Esophagus muscularis mucosa (tissue), 4 donors: ENCODE results near the gene MUC5B. TPM values are rescaled to one million over a fixed set of nuclear protein-coding genes. Genes with fewer than 3 reads are reported as not detected.

ENCODE experiments used
- DNase-seq: peaks from one replicate; pipeline ENCODE4 v3.0.0-alpha.2; 2017; ENCODE audit errors: extremely low spot score
- H3K27ac ChIP-seq, 4 donors: fragments of 200-600 bp; sonication (generic); replicated peaks in 1 of 4; 1 replicate in 3 of 4; 2 replicates in 1 of 4; pipeline ENCODE4 v1.5.1; 2016 to 2019; ENCODE audit warnings: mild to moderate bottlenecking in 1 of 4
- H3K27me3 ChIP-seq, 4 donors: fragments of 200-600 bp; sonication (generic); one replicate each; pipeline versions ENCODE4 v1.5.1 to v1.6.0; 2016 to 2019
- H3K36me3 ChIP-seq, 4 donors: fragments of 200-600 bp; sonication (generic); one replicate each; pipeline ENCODE4 v1.5.1; 2016 to 2019
- H3K4me1 ChIP-seq, 4 donors: fragments of 200-600 bp; sonication (generic); one replicate each; pipeline ENCODE4 v1.5.1; 2016 to 2019
- H3K4me3 ChIP-seq, 4 donors: fragments of 200-600 bp; sonication (generic); 1 replicate in 2 of 4; 2 replicates in 2 of 4; pipeline ENCODE4 v1.5.1; 2016 to 2019; ENCODE audit warnings: mild to moderate bottlenecking in 4 of 4, moderate library complexity in 1 of 4
- H3K9me3 ChIP-seq, 4 donors: fragments of 200-600 bp; sonication (generic); 1 replicate in 3 of 4; 2 replicates in 1 of 4; pipeline ENCODE4 v1.5.1; 2016 to 2019
- EP300 ChIP-seq: sonication (generic); formaldehyde crosslinking; IDR thresholded peaks from one replicate; pipeline ENCODE4 v1.6.1; 2017; ENCODE audit warnings: antibody characterized with exemption
- POLR2A ChIP-seq: fragments of 450-650 bp; IDR thresholded peaks from one replicate; pipeline ENCODE4 v1.6.1; 2017; ENCODE audit warnings: antibody characterized with exemption, moderate library complexity, mild to moderate bottlenecking, low read depth
- POLR2AphosphoS5 ChIP-seq, 2 donors: sonication (generic); formaldehyde crosslinking; IDR thresholded peaks; one replicate each; pipeline ENCODE4 v1.6.1; 2017; ENCODE audit warnings: antibody characterized with exemption in 2 of 2
- WGBS: methylation state at CpG from one replicate; pipeline ENCODE4 v1.1.5; 2018; 5-methylcytosine and 5-hydroxymethylcytosine counted together
- intact Hi-C: fragments of 100-400 bp; cut with DNase I; formaldehyde crosslinking; loops from one replicate; pipeline ENCODE4 v1.15.1; 2023
- total RNA-seq, 4 donors: library from RNA; depleted of rRNA; stranded (reverse); fragments of >200 nt; gene quantifications; one replicate each; pipeline versions ENCODE4 v1.1.0 to v1.2.1, GENCODE V29; 2016
- TF ChIP-seq, protein P1 (sequence below), 3 experiments: fragments of 200-600 bp in 2 of 3; fragments of 450-650 bp in 1 of 3; sonication (generic) in 2 of 3; IDR thresholded peaks; one replicate each; pipeline ENCODE4 v1.5.1; 2017 to 2019; ENCODE audit warnings: antibody characterized with exemption in 3 of 3, mild to moderate bottlenecking in 2 of 3, moderate library complexity in 1 of 3

The MUC5B gene
- total RNA-seq, 4 donors from 2014 or later, result under 0.01 to 0.45 (median 0.06) TPM; not detected in 1

DNA sequence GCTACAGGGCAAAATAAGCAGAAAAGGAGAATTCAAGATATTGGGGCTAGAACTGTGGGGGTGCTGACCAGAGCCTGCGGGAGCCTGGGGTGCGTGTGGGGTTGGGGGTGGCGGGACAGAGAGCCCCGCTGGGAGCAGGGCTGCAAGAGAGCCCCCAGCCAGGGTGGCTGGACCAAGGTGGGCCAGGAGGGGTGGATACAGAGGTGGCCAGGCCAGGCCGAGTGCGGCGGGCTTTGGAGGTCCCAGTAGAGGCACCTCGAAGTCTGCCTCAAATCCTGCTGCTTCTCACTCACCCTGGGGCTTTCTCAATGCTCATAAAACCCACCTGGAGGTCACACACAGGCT, 16.9 kb upstream of the MUC5B start:
- intact Hi-C loops, result no loop called here
- no peak overlapping the region for H3K27ac ChIP-seq
- DNase-seq, result no peak
- peaks cover 3 to 13% (median 9%) of the 10 kb centered on the region in 4 donors for H3K4me1 ChIP-seq
- peaks cover 0 to 30% (median 4%) of the 10 kb centered on the region in 4 donors for H3K27me3 ChIP-seq
- WGBS, result 86% methylated on average over 8 of the region's 8 CpGs
- no peaks in the 10 kb centered on the region for H3K36me3 ChIP-seq
- no peak overlapping the region for H3K4me3 ChIP-seq
- H3K9me3 ChIP-seq, result peaks cover 0 to 4% (median 4%) of the 10 kb centered on the region in 4 donors
- TF ChIP-seq POLR2AphosphoS5 (IDR thresholded peaks at IDR 0.05) (no peak), EP300 (no peak), POLR2A (no peak)
- TF ChIP-seq, protein P1, sequence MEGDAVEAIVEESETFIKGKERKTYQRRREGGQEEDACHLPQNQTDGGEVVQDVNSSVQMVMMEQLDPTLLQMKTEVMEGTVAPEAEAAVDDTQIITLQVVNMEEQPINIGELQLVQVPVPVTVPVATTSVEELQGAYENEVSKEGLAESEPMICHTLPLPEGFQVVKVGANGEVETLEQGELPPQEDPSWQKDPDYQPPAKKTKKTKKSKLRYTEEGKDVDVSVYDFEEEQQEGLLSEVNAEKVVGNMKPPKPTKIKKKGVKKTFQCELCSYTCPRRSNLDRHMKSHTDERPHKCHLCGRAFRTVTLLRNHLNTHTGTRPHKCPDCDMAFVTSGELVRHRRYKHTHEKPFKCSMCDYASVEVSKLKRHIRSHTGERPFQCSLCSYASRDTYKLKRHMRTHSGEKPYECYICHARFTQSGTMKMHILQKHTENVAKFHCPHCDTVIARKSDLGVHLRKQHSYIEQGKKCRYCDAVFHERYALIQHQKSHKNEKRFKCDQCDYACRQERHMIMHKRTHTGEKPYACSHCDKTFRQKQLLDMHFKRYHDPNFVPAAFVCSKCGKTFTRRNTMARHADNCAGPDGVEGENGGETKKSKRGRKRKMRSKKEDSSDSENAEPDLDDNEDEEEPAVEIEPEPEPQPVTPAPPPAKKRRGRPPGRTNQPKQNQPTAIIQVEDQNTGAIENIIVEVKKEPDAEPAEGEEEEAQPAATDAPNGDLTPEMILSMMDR (IDR thresholded peaks at IDR 0.05), result no peak

DNA sequence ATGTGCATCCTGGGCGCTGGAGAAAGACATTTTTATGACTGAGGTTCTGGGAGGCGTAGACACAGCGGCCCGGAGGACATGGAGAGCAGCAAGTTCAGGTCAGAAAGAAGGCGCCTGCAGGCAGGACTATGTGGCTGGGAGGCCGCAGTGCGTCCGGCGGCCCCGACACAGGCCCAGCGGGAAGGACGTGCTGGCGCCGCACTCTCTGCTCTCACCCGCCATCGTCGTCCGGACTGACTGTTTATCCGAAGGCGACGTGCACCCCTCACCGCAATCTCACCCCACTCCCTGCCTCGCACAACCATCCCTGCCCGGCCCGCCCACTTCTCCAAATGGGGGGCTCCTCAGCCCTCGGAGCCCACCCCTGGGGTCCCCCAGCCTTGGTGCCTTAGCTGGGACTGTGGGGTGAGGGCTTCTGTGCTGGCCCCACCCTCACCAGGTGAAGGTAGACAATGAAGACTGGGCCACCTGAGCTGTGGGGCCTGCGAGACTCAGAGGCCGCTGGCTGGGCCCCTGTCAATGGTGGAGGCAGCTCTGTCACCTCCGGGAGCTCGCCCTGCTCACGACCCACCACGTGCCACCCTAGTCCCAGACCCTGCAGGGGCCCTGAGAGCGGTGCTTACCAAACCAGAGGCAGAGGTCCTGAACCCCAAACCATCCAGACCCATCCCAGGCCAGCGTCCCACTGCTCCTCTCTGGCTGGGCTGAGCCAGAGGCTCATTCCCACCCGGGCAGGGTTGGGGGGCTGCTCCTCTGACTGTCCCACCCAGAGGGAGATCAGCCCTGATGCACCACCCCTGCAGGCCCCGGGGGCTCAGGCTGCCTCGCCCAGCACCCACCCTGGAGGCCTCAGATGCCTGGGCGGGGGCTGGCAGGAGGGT, 16.2 kb upstream of the MUC5B start:
- Histone ChIP-seq H3K4me3 (no peak overlapping the region), H3K4me1 (peaks cover 3 to 13% (median 9%) of the 10 kb centered on the region in 4 donors), H3K36me3 (no peaks in the 10 kb centered on the region), H3K27me3 (peaks cover 0 to 27% (median 3%) of the 10 kb centered on the region in 4 donors), H3K9me3 (peaks cover 0 to 11% (median 11%) of the 10 kb centered on the region in 4 donors), H3K27ac (no peak overlapping the region)
- 90% methylated on average over 31 of the region's 38 CpGs for WGBS
- TF ChIP-seq, protein P1 (IDR thresholded peaks at IDR 0.05), result no peak
- no peak for TF ChIP-seq POLR2A
- intact Hi-C loops, result no loop called here
- DNase-seq, result no peak

DNA sequence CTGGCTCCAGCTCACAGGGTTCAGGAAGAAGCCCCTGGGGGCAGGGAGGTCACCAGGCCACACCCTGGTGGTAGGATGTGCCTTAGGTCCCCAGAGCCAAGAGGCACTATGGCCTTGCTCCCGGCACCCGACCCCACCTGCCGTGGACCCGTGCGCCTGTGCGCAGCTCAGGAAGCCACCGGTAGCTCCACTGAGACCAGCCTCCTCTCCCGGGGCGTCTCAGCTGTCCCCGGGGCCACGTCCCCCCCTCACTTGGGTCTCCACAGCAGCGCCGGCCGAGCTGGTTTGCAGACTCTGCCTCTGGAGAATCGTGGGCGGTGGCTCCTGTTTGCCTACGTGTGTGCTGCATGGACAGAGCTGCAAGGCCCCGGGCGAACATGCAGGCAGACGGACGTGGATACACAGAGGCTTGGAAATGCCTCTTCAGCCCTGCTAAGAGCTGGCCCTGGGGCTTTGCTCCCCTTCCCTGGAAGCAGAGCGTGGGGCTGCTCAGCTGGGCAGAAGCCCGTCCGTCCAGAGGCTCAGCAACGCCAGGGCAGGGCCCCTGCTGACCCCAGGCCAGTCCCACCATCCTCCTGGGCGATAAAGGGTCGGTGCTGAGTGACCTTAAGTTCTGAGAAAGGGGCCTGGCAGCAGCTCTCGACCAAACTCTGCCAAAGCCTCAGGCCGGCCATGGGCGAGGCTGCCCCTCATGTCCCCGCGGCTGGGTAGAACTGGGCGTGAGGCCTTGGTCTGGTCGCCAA, 15.3 kb upstream of the MUC5B start:
- H3K4me1 ChIP-seq, result peaks cover 3 to 10% (median 7%) of the 10 kb centered on the region in 4 donors
- H3K27ac ChIP-seq, result no peak overlapping the region
- 84% methylated on average over 8 of the region's 34 CpGs for WGBS
- H3K4me3 ChIP-seq, result no peak overlapping the region
- intact Hi-C loops, result no loop called here
- peaks cover 0 to 21% (median 17%) of the 10 kb centered on the region in 4 donors for H3K9me3 ChIP-seq
- H3K36me3 ChIP-seq, result no peaks in the 10 kb centered on the region
- TF ChIP-seq, protein P1 (IDR thresholded peaks at IDR 0.05), result no peak
- no peak for TF ChIP-seq EP300
- no peak for DNase-seq
- H3K27me3 ChIP-seq, result peaks cover 0 to 23% (median 3%) of the 10 kb centered on the region in 4 donors

DNA sequence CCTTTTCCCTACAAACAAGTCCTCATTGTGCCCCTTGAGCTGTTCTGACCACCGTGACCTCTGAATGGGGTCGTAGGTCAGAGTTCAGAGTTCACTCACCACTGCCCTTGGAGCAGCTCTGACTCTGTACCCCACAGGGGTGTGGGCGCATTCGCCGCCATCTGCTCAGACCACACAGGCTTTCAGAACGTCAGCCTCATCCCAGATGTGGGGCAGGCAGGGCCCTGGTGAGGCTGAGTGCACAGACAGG, 14.8 kb upstream of the MUC5B start:
- H3K9me3 ChIP-seq, result peaks cover 0 to 26% (median 17%) of the 10 kb centered on the region in 4 donors
- H3K4me1 ChIP-seq, result peaks cover 0 to 5% (median 3%) of the 10 kb centered on the region in 4 donors
- intact Hi-C loops, result no loop called here
- TF ChIP-seq, protein P1 (IDR thresholded peaks at IDR 0.05), result no peak
- no peak for TF ChIP-seq EP300
- no peak overlapping the region for H3K4me3 ChIP-seq
- no peak overlapping the region for H3K27ac ChIP-seq
- 97% methylated on average over 5 of the region's 6 CpGs for WGBS
- H3K27me3 ChIP-seq, result peaks cover 0 to 18% (median 3%) of the 10 kb centered on the region in 4 donors
- no peaks in the 10 kb centered on the region for H3K36me3 ChIP-seq
- DNase-seq, result no peak
